AG08395 (cell line): ENCODE measurements around the gene SZRD1.
A peak's percentile ranks its signal among the peaks of the same experiment; 100 is the strongest.

ENCODE experiments used
- DNase-seq: peaks from one replicate; pipeline ENCODE4 v3.0.0; 2012; ENCODE audit warnings: mixed read lengths, low spot score

SZRD1 gene

GRCh38 chr1:16397120-16397519 lies 30.1 kb downstream of the SZRD1 start:
- DNase-seq, result no peak

DNA sequence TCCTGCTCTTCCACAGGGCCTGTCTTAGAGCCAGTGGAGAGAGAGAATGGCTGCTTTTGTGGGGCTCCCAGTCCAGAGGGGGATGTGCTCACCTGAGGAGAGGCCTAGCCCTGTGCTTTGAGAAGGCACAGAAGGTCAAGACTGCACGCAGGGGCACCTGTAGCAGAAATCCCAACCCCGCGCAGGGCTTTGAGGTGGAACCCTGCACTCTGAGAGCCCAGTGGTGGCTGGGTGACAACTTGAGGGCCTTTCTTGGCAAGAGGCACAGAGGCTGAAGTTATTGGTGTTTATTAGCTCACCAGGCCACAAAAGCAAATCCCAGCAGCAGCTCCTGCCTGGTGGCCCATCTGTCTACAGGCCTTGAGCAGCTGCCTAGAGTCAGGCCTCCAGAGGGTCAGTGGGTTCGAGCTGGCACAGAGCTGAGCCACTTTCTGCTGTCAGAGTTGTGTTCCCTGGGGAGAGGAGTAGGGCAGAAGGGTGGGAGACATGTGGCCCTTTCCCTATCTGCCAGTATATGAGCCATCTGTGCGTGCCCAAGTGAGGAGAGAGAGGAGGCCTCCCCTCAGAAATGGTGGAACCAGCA lies 31.4 kb downstream of the SZRD1 start:
- no peak for DNase-seq

DNA sequence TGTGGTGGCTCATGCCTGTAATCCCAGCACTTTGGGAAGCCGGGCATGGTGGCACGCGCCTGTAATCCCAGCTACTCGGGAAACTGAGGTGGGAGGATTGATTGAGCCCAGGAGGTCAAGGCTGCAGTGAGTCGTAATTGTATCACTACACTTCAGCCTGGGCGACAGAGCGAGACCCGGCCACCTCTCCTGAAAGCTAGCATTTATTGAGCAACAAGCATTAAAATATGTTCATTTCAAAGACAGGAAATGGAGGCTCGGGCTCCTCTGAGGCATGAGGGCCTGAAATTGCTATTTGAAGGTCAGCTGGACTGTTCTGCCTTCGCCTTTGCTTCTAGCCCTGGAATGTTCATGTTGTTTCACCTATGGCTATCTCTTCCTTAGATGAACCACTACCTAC lies 35.7 kb downstream of the SZRD1 start:
- no peak for DNase-seq

DNA sequence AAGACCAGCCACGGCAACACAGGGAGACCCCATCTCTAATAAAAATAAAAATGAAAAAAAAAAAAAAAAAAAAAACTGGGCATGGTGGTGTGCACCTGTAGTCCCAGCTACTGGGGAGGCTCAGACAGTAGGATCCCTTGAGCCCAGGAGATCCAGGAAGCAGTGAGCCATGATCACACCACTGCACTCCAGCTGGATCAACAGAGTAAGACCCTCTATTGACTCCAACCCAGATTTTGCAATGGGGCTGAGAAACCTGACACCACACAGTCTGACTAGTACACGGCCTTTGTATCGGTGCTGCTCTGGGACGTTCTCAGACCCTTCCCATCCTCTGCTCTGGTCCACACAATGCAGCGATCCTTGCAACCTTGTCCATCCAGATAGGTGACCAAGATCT lies 38.4 kb downstream of the SZRD1 start:
- no peak for DNase-seq

DNA sequence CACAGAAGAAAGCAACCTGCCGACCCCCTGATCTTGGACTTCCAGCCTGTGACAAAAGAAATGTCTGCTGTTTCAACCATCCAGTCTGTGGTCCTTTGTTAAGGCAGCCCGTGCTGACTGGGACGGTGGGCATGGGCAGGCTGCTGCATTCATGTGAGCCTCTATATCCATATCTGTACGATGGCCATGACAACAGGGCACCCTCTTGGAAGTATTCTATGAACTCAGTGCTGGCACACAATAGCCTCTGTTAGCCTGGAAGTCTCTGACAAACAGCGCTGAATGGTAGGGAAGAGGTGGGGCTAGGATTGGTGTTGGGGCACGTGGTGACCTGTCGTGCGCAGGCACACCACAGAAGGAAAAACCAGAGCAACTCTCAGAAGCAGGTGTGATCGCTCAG lies 39.8 kb downstream of the SZRD1 start:
- DNase-seq, result no peak

- no peak for DNase-seq
Measured at GRCh38 chr1:16409536-16410152, 42.6 kb downstream of the SZRD1 start.

DNA sequence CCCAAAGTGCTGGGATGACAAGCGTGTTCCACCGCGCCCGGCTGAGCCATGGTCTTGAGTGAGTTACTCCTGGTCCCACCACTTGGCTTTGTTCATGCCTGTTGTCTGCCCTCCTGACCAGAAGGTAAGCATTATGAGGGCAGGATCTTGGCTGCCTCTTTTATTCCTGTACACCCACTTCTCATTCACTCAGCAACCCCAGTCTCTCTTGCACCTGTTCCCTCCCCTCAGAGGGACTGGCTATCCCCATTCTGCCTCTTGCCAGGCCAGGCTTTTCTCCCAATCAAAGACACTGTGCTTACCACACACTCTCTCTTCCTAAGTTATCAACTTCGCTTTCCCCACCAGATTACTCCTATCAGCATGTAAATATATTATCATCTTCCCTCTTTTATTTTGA lies 43.8 kb downstream of the SZRD1 start:
- DNase-seq, result no peak

GRCh38 chr1:16413191-16413590 lies 46.1 kb downstream of the SZRD1 start:
- DNase-seq, result no peak

DNA sequence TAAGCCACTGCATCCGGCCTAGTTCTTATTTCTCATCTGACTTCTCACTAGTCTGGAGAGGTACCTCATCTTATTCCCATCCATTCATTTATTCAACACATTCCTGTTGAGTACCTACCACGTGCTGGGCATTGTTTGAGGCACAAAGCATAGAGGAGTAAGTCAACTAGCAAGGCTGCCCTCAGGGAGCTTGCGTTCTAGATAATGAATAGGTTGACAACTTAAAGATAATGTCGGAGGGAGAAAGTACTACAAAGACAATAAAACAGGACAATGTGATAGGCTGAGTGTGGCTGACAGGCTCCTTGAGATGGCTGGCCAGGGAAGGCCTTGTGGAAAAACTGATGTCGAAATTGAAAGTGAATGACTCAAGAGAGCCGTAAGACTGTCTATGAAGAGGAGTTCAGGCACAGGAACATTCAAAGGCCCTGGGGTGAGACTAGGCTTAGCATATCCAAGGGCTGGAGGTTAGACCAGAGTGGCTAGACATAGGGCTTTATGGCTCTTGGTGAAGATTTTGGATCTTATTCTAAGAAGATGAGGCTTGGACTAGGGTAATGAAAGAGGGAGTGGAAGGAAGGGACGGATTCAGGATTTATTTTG lies 51.9 kb downstream of the SZRD1 start:
- no peak for DNase-seq

DNA sequence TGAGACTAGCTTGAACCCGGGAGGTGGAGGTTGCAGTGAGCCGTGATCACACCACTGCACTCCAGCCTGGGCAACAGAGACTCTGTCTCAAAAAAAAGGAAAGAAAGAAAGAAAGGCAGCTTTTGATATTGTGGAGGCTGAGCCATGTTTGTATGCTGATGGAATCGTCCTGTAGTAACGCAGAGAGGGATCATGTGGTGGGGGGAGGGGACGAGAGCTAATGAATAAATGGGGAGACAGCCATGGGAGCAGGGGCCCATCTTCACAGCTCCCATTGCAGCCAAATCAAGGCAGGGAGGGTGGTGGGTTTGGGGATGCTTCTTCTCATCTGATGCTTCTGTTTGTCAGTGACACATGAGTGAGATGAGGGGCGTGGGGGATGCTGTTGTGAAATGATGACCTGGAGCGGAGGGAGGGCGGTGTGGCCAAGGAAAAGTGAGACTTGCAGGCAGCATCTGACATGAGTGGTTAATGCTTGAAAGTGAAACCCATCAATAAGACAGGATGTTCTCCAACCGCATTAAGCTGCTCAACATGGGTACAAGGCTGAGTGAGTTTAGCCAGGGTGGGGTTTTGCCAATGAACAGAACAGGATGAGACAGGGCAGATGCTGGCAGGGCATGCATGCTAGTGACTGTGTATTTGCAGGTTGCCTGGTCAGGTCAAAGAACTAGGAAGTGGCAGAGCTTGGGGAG lies 53.5 kb downstream of the SZRD1 start:
- no peak for DNase-seq

DNA sequence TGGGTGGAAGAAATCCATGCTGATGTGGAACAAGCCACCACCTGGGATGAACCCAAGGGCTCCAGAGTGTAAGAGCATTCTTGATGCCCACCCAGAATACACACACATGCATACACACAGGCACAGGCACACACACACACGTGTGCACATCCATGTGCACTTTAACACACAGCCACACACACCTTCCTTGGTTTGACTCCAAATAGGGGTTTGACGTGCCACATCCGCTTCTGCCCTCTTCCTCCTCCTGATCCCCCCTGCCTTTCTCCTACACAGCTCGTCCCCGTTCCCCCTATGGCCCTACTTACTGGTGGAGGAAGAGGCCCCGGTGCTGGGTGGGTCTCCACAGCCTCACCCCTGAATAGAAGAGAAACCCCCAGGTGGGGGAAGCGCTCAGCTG lies 54.2 kb downstream of the SZRD1 start:
- no peak for DNase-seq

- DNase-seq, result no peak
Measured at GRCh38 chr1:16422041-16422440, 55.0 kb downstream of the SZRD1 start.

DNA sequence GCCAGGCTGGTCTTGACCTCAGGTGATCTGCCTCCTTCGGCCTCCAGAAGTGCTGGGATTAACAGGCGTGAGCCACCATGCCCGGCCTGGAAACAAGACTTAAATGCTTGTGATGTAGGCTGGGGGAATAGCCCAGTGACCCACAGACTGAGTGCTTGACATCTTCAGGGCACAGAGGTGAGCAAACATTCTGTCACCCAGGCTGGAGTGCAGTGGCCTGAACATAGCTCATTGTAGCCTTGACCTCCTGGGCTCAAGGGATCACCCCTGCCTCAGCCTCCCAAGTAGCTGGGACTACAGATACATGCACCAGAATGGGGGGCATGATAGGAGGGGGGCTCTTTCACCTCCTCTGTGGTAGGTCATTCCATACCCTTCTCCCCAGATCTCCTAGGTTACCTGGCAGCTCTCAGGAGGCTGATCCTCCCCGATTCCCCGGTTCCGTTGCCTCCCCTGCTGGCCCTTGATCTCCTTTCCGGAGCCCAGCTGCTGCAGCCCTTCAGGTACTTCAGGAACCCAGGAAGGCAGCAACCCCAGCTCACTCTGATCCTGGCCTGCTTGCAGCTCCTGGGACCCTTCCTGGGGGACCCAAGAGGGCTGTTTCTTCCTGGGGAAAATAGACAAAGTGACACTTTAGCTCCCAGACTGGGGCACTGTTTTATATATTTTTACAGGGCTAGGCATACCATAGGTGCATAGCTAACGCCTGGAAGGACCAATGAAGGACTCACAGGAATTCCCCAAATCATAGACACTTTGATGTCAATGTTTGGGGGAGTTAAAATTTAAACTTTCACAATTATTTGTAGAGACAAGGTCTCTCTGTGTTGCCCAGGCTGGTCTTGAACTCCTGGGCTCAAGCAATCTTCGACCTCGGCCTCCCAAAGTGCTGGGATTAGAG lies 58.3 kb downstream of the SZRD1 start:
- no peak for DNase-seq

GRCh38 chr1:16430606-16431005 lies 63.6 kb downstream of the SZRD1 start:
- DNase-seq, result no peak

DNA sequence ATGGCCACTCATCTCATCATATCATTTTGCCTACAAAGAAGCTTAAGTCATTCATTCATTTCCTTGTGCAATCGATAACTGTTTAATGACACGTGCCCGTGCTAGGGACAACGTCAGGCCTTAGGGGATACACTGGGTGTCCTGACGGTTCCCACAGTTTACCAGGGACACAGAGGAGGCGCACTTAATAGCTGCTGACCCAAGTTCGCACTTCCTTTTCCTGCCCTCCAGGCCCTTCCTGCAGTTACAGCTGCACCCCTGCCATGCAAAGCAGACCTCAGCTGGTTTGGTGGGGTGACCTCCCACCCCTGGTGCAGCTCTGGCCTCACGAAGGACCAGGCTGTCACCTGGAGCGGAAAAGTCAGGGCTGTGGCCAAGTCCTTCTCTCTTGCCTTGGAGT lies 66.0 kb downstream of the SZRD1 start:
- no peak for DNase-seq

GRCh38 chr1:16434007-16434406 lies 67.0 kb downstream of the SZRD1 start:
- DNase-seq, result no peak

GRCh38 chr1:16434501-16434900 lies 67.5 kb downstream of the SZRD1 start:
- no peak for DNase-seq

- DNase-seq, result no peak
Measured at GRCh38 chr1:16436946-16437474, 70.0 kb downstream of the SZRD1 start, which contains the start of gene SPATA21. Gene SPATA21 (minus strand): TSS chr1:16437424. CDS start chr1:16431371, 6,053 bp downstream.

DNA sequence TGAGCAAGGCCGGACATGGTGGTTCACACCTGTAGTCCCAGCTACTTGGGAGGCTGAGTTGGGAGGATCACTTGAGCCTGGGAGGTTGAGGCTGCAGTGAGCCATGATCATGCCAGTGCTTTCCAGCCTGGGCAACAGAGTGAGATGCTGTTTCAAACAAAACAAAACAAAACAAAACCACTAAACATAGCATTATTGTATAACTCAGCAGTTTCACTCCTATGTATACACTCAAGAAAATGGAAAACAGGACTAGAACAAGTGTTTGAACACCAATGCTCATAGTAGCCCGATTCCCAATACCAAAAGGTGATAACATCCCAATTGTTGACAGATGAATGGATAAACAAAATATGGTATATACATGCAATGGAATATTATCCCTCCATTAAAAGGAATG lies 71.5 kb downstream of the SZRD1 start:
- no peak for DNase-seq

DNA sequence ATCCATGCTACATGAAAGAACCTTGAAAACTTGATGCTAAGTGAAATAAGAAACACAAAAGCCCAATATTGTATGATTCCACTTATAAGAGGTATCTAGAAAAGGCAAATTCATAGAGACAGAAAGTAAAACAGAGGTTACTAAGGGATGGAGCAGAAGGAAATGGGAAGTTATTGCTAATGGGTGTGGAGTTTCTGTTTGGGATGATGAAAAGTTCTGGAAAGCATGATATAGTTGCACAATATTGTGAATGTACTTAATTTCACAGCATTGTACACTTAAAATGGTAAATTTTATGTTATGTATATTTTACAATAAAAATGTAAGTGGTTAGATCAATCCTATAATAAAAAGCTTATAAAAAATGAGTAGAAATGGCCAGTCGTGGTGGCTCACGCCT lies 71.9 kb downstream of the SZRD1 start:
- no peak for DNase-seq

GRCh38 chr1:16440131-16440469 lies 73.1 kb downstream of the SZRD1 start:
- DNase-seq, result peak; percentile 33
